ENCODE measurements around the gene COL6A2.
"Not testable (repeated sequence)": the region's sequence is repeated elsewhere in the genome, so short reads cannot be mapped to it uniquely, and the experiment has no call there.

Gene COL6A2

GRCh38 chr21:46126309-46127238 lies 28.7 kb downstream of the COL6A2 start:
- no peak for DNase-seq (ENCODE audit: low read depth in 3 of 3)

GRCh38 chr21:46127239-46128105 lies 29.6 kb downstream of the COL6A2 start:
- no peak for DNase-seq (ENCODE audit: low read depth in 3 of 3)

- DNase-seq (ENCODE audit: low read depth in 3 of 3) = no peak
Observed at GRCh38 chr21:46128106-46128932, 30.4 kb downstream of the COL6A2 start.

GRCh38 chr21:46128933-46129571 lies 31.1 kb downstream of the COL6A2 start:
- no peak for DNase-seq (ENCODE audit: low read depth in 3 of 3)

- DNase-seq (ENCODE audit: low read depth in 3 of 3) = no peak
Observed at GRCh38 chr21:46129846-46130651, 32.1 kb downstream of the COL6A2 start.

- DNase-seq (ENCODE audit: low read depth in 3 of 3) = no peak
Observed at GRCh38 chr21:46130831-46131587, 33.1 kb downstream of the COL6A2 start.

GRCh38 chr21:46131588-46131837 lies 33.6 kb downstream of the COL6A2 start:
- DNase-seq (ENCODE audit: low read depth in 3 of 3) = no peak

GRCh38 chr21:46131838-46132651 lies 34.1 kb downstream of the COL6A2 start:
- DNase-seq (ENCODE audit: low read depth in 3 of 3) = no peak

GRCh38 chr21:46135782-46136395 lies 38.0 kb downstream of the COL6A2 start:
- DNase-seq (ENCODE audit: low read depth in 3 of 3) = no peak

- DNase-seq (ENCODE audit: low read depth in 3 of 3) = no peak
Observed at GRCh38 chr21:46136739-46137349, 38.9 kb downstream of the COL6A2 start.

GRCh38 chr21:46137908-46138307 lies 40.0 kb downstream of the COL6A2 start:
- no peak for DNase-seq (ENCODE audit: low read depth in 3 of 3)

- DNase-seq (ENCODE audit: low read depth in 3 of 3) = no peak
Observed at GRCh38 chr21:46138383-46138970, 40.6 kb downstream of the COL6A2 start.

GRCh38 chr21:46139686-46140085 lies 41.8 kb downstream of the COL6A2 start:
- no peak for DNase-seq (ENCODE audit: low read depth in 3 of 3)

GRCh38 chr21:46140352-46141003 lies 42.6 kb downstream of the COL6A2 start:
- not testable (repeated sequence) for DNase-seq (ENCODE audit: low read depth in 3 of 3)

- no peak for DNase-seq (ENCODE audit: low read depth in 3 of 3)
Observed at GRCh38 chr21:46141767-46142581, 44.1 kb downstream of the COL6A2 start.

Measured in stimulated activated CD4-positive, alpha-beta T cell treated with anti-CD3 and anti-CD28 coated beads, TNF-alpha, amount 100 ng/mL, for 4 hours (primary cell).